Fibroblast of mammary gland (primary cell): ENCODE data around the gene KCNQ5.

Experiments
- DNase-seq: peaks from one replicate; pipeline ENCODE4 v3.0.0-alpha.2; 2010; ENCODE audit warnings: low read depth
- H3K4me3 ChIP-seq: 2 replicates; pipeline ENCODE4 v1.5.1; 2011; ENCODE audit warnings: low read depth, mild to moderate bottlenecking, low read length, moderate library complexity; ENCODE audit not compliant: control insufficient read depth
- TF ChIP-seq, protein P1 (sequence below): conservative IDR thresholded peaks from 2 replicates; pipeline ENCODE4 v1.5.1; 2011; ENCODE audit warnings: low read depth, low read length, inconsistent platforms; ENCODE audit not compliant: control insufficient read depth, insufficient read depth

Gene KCNQ5

DNA sequence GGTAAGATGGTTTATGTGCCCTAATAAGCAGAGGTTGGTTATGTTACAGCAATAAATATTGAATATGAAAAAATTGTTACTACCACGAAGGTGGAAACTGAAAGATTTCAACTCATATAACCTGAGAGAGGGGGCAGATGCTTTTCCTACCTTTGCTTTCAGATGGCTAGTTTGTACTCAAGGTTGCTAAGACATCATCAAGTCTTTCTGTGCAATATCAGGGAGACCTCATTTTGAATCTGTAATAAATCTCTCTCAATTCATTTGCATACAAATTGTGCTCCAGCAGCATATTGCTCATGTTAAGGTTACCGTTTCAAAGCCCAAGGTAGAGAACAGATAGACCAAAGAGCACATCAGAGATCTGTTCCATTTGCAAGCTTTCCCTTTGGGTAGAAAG is 383.0 kb downstream of the KCNQ5 start:
- TF ChIP-seq, protein P1, sequence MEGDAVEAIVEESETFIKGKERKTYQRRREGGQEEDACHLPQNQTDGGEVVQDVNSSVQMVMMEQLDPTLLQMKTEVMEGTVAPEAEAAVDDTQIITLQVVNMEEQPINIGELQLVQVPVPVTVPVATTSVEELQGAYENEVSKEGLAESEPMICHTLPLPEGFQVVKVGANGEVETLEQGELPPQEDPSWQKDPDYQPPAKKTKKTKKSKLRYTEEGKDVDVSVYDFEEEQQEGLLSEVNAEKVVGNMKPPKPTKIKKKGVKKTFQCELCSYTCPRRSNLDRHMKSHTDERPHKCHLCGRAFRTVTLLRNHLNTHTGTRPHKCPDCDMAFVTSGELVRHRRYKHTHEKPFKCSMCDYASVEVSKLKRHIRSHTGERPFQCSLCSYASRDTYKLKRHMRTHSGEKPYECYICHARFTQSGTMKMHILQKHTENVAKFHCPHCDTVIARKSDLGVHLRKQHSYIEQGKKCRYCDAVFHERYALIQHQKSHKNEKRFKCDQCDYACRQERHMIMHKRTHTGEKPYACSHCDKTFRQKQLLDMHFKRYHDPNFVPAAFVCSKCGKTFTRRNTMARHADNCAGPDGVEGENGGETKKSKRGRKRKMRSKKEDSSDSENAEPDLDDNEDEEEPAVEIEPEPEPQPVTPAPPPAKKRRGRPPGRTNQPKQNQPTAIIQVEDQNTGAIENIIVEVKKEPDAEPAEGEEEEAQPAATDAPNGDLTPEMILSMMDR: no peak
- DNase-seq: no peak
- no peak overlapping the region for H3K4me3 ChIP-seq

DNA sequence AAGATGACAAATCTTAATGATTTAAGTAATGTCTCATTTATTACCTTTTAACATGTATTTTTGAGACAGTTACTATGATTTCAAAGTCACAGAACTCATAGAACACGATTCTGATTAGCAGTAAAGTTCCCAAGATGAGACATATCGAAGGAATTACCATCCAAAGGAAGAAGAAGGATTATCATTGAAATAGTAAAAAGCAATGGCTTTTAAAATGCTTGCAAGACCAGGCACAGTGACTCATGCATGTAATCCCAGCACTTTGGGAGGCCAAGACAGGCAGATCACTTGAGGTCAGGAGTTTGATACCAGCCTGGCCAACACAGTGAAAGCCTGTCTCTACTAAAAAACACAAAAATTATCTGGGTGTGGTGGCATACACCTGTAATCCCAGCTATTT is 384.3 kb downstream of the KCNQ5 start:
- TF ChIP-seq, protein P1: no peak
- H3K4me3 ChIP-seq: no peak overlapping the region
- DNase-seq: no peak

DNA sequence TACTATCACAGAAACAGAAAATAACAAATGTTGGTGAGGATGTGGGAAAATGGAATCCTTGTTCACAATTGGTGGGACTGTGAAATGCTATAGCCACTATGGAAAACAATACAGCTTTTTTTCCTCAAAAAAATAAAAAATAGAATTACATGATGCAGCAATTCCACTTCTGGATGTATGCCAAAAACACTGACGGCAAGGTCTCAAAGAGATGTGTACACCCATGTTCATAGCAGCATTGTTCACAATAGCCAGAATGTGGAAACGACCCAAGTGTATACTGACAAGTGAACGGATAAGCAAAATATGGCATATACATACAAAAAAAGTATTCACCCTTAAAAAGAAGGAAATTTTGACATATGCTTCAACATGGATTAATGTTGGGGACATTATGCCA is 390.1 kb downstream of the KCNQ5 start:
- no peak overlapping the region for H3K4me3 ChIP-seq

DNA sequence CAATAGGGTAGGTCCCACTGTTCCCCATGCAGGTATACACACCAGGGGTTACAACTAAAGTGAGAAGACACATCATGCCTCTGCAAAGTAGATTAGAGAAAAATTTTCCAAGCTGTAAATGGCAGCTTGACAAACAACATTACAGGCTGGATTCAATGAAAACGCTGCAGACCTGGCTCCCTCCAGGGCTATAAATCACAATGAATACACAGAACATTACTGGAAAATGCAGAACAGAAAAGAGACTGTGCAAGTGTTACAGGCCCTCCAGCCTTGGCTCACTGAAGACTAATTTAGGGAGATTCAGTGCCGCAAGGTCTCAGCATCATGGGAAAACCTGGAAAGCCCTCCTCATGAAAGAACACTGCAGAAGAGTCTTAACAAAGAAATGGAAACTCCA is 395.6 kb downstream of the KCNQ5 start:
- no peak for DNase-seq
- no peak overlapping the region for H3K4me3 ChIP-seq
- TF ChIP-seq, protein P1: no peak

More for the DNA sequence above, 390.1 kb downstream of the KCNQ5 start:
- TF ChIP-seq, protein P1: no peak
- DNase-seq: no peak

DNA sequence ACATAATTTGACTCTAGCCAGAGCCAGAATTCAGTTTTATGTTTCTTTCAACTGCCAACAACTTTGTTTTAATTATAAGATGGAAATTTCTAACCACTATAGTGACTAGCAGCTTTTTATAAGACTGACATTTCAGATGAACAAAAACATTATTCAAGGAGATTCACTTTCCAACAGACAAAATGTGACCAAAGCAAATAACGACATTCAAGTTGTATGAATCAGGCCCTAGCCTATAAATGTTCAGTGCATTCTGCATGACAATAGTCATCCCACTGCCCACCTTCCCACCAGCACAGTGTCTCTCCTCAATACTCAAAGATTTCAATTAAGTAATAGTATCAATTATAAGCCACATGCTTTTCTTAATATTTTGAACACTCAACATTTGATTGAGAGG is 402.7 kb downstream of the KCNQ5 start:
- no peak overlapping the region for H3K4me3 ChIP-seq
- TF ChIP-seq, protein P1: no peak
- DNase-seq: no peak

DNA sequence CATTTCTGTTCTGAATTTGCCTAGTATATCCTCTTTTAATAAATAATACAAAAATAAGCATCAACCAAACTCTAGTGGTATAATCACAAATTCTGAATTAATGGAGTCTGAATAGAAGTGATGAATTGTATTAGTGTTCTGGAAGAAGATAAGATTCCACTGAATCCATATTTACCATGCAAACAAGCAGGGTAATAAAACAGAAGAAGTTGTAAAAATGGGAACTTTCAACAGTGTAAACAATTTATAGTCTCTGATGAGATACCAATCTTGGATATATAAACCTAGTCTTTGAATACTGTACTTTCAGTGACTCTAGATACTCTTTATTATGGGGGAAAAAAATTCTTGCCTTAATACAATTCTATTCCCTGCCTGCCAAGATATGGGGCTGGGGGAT is 405.8 kb downstream of the KCNQ5 start:
- TF ChIP-seq, protein P1: no peak
- no peak for DNase-seq
- H3K4me3 ChIP-seq: no peak overlapping the region

DNA sequence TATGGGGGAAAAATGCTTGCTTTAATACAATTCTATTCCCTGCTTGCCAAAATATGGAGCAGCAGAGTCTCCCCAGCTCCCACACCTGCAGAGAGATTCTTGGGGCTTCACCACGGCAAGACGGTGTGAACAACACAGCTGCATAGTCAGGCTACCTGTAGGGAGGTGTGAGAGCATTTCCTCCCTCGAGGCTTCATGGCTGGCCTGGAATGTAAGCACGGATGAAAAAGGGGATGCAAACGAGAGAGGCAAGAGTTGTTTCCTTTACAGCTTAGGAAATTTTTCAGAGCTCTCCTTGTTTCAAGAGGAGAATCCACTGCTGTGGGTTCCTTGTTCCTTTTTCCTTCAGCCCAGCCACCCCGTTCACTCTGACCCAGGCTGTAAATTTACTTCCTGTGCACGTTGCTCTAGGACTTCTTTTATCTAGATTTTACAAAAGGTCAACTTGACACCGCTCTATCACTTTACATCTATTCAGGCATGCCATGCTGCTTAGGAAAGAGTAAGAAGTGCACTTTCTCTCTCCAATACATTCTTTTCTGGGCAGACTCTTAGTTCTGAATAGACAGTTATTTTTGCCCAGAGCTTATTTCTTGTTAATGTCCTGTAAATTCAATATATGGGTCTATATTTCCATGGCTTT is 406.4 kb downstream of the KCNQ5 start:
- no peak overlapping the region for H3K4me3 ChIP-seq
- DNase-seq: no peak
- TF ChIP-seq, protein P1: no peak
